ENCODE data around the gene PAK6. TPM values are rescaled to one million over a fixed set of nuclear protein-coding genes. Genes with fewer than 3 reads are reported as not detected.

PAK6 gene
- total and polyA plus RNA-seq, 2 experiments from 2014 or later = 2.4 to 20.0 TPM

DNA sequence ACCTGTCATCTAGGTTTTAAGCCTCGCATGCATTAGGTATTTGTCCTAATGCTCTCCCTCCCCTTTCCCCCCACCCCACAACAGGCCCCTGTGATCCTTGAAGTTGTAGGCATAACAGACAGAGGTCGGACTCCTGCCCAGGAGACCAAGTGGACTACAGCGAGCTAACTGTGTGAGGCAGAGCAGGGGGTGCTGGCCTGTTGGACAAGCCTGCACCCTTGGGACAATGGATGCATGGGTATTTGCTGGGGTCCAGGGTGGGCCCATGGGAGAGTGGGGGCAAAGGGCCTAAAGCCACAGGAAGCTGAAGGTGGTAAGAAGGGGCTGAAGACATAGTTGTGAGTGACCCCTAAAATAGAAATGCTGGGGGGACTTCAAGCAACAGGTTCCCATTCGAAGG is 66.4 kb downstream of the PAK6 start:
- Mint-ChIP-seq H3K4me3 (no peak overlapping the region), H3K27ac (no peak overlapping the region), H3K9me3 (peaks cover 5% of the 10 kb centered on the region; the same call in 2 of the 3 replicates), H3K36me3 (ENCODE audit: low read depth) (peaks cover 4% of the 10 kb centered on the region), H3K4me1 (peaks cover 43% of the 10 kb centered on the region), H3K27me3 (ENCODE audit: insufficient read depth, low read depth, poor library complexity) (peaks cover 31% of the 10 kb centered on the region)
- Histone ChIP-seq H3F3A (replicated peaks; ENCODE audit: low read depth) (0 out of 2 replicates have a peak, but pooled peaks cover 5% of the 10 kb centered on the region), H3K4me3 (no peak overlapping the region), H3K79me2 (replicated peaks; ENCODE audit: insufficient read depth) (no peaks in the 10 kb centered on the region), H3K4me2 (no peak overlapping the region), H4K20me1 (replicated peaks; ENCODE audit: insufficient read depth) (no peaks in the 10 kb centered on the region), H3K9me2 (ENCODE audit: insufficient read depth) (no peaks in the 10 kb centered on the region), H3K27ac (ENCODE audit: low read depth) (no peak overlapping the region), H3K4me1 (ENCODE audit: insufficient read depth) (peaks cover 33% of the 10 kb centered on the region), H2AFZ (no peak overlapping the region), H3K36me3 (ENCODE audit: insufficient read depth) (no peaks in the 10 kb centered on the region), H3K27me3 (ENCODE audit: insufficient read depth) (no peaks in the 10 kb centered on the region)
- no peak for DNase-seq (ENCODE audit: low spot score)
- ATAC-seq = no peak
- no peak for TF ChIP-seq CREB1 (CRISPR knock-in tag; IDR thresholded peaks at IDR 0.05; ENCODE audit: low read depth)
- no peak for TF ChIP-seq STAT1 (IDR thresholded peaks at IDR 0.05; ENCODE audit: unreplicated experiment)
- TF ChIP-seq ZNF331 (CRISPR knock-in tag; IDR thresholded peaks at IDR 0.05; ENCODE audit: low read depth) = no peak
- TF ChIP-seq EZH2 (IDR thresholded peaks at IDR 0.05; ENCODE audit: low read depth, unreplicated experiment) = no peak

DNA sequence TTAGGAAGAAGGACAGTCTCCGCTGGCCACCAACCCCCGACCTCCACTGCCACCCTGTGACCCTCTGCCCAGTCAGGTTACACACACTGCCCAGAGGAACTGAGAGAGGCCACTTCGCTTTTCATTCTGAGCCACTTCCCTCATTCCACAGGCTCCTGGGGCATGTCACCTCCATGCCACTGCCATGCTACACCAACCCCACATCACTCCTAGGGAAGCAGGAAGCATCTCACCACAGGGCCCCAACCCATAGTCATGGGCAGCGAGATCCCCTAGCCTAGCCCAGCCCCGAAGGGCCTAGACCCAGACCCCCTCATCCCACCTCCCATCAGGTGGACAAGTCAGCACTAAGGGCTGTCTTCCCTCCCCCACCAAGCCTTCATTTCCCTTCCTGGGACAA is 67.5 kb downstream of the PAK6 start:
- Histone ChIP-seq H3K79me2 (replicated peaks; ENCODE audit: insufficient read depth) (no peaks in the 10 kb centered on the region), H4K20me1 (replicated peaks; ENCODE audit: insufficient read depth) (no peaks in the 10 kb centered on the region), H3K4me3 (no peak overlapping the region), H3F3A (replicated peaks; ENCODE audit: low read depth) (0 out of 2 replicates have a peak, but pooled peaks cover 5% of the 10 kb centered on the region), H3K4me1 (ENCODE audit: insufficient read depth) (peaks cover 33% of the 10 kb centered on the region), H3K27ac (ENCODE audit: low read depth) (no peak overlapping the region), H3K4me2 (no peak overlapping the region), H3K9me2 (ENCODE audit: insufficient read depth) (no peaks in the 10 kb centered on the region), H3K27me3 (ENCODE audit: insufficient read depth) (peaks cover 3% of the 10 kb centered on the region; the same call in 1 of the 2 replicates), H3K36me3 (ENCODE audit: insufficient read depth) (no peaks in the 10 kb centered on the region), H2AFZ (no peak overlapping the region)
- DNase-seq (ENCODE audit: low spot score) (no peak), ATAC-seq (no peak)
- H3K27me3 Mint-ChIP-seq (ENCODE audit: insufficient read depth, low read depth, poor library complexity) = peaks cover 29% of the 10 kb centered on the region
- H3K4me1 Mint-ChIP-seq = peaks cover 39% of the 10 kb centered on the region
- H3K9me3 Mint-ChIP-seq = no peaks in the 10 kb centered on the region; the same call in 2 of the 3 replicates
- H3K36me3 Mint-ChIP-seq (ENCODE audit: low read depth) = no peaks in the 10 kb centered on the region
- no peak overlapping the region; the same call in 2 of the 3 replicates for H3K4me3 Mint-ChIP-seq
- H3K27ac Mint-ChIP-seq = no peak overlapping the region
- TF ChIP-seq ZNF331 (CRISPR knock-in tag; IDR thresholded peaks at IDR 0.05; ENCODE audit: low read depth) = no peak
- TF ChIP-seq, protein P1, sequence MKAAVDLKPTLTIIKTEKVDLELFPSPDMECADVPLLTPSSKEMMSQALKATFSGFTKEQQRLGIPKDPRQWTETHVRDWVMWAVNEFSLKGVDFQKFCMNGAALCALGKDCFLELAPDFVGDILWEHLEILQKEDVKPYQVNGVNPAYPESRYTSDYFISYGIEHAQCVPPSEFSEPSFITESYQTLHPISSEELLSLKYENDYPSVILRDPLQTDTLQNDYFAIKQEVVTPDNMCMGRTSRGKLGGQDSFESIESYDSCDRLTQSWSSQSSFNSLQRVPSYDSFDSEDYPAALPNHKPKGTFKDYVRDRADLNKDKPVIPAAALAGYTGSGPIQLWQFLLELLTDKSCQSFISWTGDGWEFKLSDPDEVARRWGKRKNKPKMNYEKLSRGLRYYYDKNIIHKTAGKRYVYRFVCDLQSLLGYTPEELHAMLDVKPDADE (IDR thresholded peaks at IDR 0.05) = no peak
- TF ChIP-seq, protein P2, sequence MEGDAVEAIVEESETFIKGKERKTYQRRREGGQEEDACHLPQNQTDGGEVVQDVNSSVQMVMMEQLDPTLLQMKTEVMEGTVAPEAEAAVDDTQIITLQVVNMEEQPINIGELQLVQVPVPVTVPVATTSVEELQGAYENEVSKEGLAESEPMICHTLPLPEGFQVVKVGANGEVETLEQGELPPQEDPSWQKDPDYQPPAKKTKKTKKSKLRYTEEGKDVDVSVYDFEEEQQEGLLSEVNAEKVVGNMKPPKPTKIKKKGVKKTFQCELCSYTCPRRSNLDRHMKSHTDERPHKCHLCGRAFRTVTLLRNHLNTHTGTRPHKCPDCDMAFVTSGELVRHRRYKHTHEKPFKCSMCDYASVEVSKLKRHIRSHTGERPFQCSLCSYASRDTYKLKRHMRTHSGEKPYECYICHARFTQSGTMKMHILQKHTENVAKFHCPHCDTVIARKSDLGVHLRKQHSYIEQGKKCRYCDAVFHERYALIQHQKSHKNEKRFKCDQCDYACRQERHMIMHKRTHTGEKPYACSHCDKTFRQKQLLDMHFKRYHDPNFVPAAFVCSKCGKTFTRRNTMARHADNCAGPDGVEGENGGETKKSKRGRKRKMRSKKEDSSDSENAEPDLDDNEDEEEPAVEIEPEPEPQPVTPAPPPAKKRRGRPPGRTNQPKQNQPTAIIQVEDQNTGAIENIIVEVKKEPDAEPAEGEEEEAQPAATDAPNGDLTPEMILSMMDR (conservative IDR thresholded peaks at IDR 0.05; ENCODE audit: low read depth in 2 of 2) = no peak
- TF ChIP-seq EZH2 (IDR thresholded peaks at IDR 0.05; ENCODE audit: low read depth, unreplicated experiment) = no peak
- TF ChIP-seq, protein P3, sequence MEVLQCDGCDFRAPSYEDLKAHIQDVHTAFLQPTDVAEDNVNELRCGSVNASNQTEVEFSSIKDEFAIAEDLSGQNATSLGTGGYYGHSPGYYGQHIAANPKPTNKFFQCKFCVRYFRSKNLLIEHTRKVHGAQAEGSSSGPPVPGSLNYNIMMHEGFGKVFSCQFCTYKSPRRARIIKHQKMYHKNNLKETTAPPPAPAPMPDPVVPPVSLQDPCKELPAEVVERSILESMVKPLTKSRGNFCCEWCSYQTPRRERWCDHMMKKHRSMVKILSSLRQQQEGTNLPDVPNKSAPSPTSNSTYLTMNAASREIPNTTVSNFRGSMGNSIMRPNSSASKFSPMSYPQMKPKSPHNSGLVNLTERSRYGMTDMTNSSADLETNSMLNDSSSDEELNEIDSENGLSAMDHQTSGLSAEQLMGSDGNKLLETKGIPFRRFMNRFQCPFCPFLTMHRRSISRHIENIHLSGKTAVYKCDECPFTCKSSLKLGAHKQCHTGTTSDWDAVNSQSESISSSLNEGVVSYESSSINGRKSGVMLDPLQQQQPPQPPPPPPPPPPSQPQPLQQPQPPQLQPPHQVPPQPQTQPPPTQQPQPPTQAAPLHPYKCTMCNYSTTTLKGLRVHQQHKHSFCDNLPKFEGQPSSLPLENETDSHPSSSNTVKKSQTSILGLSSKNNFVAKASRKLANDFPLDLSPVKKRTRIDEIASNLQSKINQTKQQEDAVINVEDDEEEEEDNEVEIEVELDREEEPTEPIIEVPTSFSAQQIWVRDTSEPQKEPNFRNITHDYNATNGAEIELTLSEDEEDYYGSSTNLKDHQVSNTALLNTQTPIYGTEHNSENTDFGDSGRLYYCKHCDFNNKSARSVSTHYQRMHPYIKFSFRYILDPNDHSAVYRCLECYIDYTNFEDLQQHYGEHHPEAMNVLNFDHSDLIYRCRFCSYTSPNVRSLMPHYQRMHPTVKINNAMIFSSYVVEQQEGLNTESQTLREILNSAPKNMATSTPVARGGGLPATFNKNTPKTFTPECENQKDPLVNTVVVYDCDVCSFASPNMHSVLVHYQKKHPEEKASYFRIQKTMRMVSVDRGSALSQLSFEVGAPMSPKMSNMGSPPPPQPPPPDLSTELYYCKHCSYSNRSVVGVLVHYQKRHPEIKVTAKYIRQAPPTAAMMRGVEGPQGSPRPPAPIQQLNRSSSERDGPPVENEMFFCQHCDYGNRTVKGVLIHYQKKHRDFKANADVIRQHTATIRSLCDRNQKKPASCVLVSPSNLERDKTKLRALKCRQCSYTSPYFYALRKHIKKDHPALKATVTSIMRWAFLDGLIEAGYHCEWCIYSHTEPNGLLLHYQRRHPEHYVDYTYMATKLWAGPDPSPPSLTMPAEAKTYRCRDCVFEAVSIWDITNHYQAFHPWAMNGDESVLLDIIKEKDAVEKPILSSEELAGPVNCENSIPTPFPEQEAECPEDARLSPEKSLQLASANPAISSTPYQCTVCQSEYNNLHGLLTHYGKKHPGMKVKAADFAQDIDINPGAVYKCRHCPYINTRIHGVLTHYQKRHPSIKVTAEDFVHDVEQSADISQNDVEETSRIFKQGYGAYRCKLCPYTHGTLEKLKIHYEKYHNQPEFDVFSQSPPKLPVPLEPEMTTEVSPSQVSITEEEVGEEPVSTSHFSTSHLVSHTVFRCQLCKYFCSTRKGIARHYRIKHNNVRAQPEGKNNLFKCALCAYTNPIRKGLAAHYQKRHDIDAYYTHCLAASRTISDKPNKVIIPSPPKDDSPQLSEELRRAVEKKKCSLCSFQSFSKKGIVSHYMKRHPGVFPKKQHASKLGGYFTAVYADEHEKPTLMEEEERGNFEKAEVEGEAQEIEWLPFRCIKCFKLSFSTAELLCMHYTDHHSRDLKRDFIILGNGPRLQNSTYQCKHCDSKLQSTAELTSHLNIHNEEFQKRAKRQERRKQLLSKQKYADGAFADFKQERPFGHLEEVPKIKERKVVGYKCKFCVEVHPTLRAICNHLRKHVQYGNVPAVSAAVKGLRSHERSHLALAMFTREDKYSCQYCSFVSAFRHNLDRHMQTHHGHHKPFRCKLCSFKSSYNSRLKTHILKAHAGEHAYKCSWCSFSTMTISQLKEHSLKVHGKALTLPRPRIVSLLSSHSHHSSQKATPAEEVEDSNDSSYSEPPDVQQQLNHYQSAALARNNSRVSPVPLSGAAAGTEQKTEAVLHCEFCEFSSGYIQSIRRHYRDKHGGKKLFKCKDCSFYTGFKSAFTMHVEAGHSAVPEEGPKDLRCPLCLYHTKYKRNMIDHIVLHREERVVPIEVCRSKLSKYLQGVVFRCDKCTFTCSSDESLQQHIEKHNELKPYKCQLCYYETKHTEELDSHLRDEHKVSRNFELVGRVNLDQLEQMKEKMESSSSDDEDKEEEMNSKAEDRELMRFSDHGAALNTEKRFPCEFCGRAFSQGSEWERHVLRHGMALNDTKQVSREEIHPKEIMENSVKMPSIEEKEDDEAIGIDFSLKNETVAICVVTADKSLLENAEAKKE (CRISPR knock-in tag; IDR thresholded peaks at IDR 0.05) = no peak
- TF ChIP-seq, protein P4, sequence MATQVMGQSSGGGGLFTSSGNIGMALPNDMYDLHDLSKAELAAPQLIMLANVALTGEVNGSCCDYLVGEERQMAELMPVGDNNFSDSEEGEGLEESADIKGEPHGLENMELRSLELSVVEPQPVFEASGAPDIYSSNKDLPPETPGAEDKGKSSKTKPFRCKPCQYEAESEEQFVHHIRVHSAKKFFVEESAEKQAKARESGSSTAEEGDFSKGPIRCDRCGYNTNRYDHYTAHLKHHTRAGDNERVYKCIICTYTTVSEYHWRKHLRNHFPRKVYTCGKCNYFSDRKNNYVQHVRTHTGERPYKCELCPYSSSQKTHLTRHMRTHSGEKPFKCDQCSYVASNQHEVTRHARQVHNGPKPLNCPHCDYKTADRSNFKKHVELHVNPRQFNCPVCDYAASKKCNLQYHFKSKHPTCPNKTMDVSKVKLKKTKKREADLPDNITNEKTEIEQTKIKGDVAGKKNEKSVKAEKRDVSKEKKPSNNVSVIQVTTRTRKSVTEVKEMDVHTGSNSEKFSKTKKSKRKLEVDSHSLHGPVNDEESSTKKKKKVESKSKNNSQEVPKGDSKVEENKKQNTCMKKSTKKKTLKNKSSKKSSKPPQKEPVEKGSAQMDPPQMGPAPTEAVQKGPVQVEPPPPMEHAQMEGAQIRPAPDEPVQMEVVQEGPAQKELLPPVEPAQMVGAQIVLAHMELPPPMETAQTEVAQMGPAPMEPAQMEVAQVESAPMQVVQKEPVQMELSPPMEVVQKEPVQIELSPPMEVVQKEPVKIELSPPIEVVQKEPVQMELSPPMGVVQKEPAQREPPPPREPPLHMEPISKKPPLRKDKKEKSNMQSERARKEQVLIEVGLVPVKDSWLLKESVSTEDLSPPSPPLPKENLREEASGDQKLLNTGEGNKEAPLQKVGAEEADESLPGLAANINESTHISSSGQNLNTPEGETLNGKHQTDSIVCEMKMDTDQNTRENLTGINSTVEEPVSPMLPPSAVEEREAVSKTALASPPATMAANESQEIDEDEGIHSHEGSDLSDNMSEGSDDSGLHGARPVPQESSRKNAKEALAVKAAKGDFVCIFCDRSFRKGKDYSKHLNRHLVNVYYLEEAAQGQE (IDR thresholded peaks at IDR 0.05; ENCODE audit: unreplicated experiment) = no peak
- TF ChIP-seq STAT1 (IDR thresholded peaks at IDR 0.05; ENCODE audit: unreplicated experiment) = no peak
- TF ChIP-seq CREB1 (CRISPR knock-in tag; IDR thresholded peaks at IDR 0.05; ENCODE audit: low read depth) = no peak

All from GM23338 (cell line).